H7 (cell line): Measurements from ENCODE around the gene GRAMD1B. TPM values are rescaled to one million over a fixed set of nuclear protein-coding genes. Genes with fewer than 3 reads are reported as not detected.
A peak's percentile ranks its signal among the peaks of the same experiment; 100 is the strongest.

Experiments used
- DNase-seq: peaks from one replicate; pipeline ENCODE4 v3.0.0; 2012
- H3K27me3 ChIP-seq: 2 replicates; pipeline ENCODE4 v1.6.0; 2011; ENCODE audit warnings: mild to moderate bottlenecking, low read length; ENCODE audit not compliant: control insufficient read depth, insufficient read depth
- H3K36me3 ChIP-seq: replicated peaks from 2 replicates; pipeline ENCODE4 v1.5.1; 2011; ENCODE audit warnings: low read length; ENCODE audit not compliant: control insufficient read depth, insufficient read depth
- H3K4me3 ChIP-seq: 2 replicates; pipeline ENCODE4 v1.5.1; 2011; ENCODE audit warnings: low read depth, mild to moderate bottlenecking, control low read depth, low read length, moderate library complexity; ENCODE audit not compliant: insufficient read depth
- total RNA-seq: library from RNA; depleted of rRNA; stranded (reverse); fragments of >200 nt; shearing (Covaris generic); gene quantifications from 2 replicates; pipeline ENCODE4 v1.2.3, GENCODE V29; 2014

GRAMD1B gene
- total RNA-seq, 1 experiment from 2014 or later, result 15.9 TPM

DNA sequence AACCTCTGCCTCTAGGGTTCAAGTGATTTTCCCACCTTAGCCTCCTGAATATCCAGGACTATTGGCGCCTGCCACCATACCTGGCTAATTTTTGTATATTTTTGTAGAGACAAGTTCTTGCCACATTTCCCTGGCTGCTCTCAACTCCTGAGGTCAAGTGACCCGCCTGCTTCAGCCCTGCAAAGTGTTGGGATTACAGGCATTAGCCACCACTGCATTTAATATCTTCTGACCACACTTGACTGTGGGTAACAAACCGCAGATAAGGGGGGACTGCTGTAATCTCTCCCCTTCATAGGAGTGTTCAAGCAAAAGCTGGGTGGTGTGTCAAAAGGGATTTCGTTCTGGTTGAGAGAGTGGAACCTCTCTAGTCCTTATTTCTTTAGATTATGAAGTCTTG is 53.4 kb downstream of the GRAMD1B start:
- Histone ChIP-seq H3K27me3 (no peaks in the 10 kb centered on the region), H3K4me3 (no peak overlapping the region), H3K36me3 (no peaks in the 10 kb centered on the region)
- no peak for DNase-seq

DNA sequence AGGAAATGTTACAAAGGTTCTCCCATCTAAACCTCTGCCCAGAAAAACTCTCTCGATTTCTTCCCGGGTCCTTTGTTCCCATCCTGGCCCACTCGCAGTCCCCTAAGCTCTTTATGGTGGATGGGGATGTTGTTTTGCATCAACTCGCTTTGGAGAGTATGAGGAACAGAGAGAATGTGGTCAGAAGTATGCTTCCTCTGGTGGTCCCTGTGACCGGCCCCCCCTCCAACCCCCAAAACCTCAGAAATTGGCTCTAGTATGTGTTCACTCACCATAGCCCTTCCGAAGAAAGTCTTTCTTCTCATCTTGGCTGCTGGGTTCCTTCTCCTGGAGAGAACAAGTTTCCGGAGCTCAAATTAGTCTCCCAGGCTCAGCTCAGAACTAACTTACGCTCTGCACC is 54.4 kb downstream of the GRAMD1B start:
- Histone ChIP-seq H3K4me3 (no peak overlapping the region), H3K27me3 (no peaks in the 10 kb centered on the region), H3K36me3 (no peaks in the 10 kb centered on the region)
- no peak for DNase-seq

DNA sequence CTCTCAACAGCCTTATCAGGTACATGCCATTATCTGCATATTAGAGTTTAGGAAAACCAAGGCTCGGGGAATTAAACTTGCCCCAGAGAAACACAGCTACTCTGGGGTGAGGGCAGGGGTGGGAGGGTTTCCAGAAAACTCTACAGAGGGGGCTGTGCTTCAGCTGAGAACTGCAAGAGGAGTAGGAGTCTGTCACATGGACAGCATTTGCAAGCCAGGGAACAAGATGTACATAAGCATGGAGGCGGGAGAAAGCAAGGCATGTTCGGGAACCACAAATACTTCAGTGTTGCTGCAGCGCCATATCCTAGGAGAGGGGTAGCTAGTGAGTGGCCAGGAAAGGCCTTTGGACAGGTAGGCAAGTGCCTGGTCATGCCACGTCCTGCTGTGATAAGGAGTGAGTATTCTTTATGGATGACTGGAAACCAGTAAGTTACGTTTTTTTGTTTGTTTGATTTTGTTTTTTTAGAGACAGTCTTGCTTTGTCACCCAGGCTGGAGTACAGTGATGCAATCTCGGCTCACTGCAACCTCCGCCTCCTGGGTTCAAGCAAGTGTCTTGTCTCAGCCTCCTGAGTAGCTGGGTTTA is 57.2 kb downstream of the GRAMD1B start:
- no peak for DNase-seq
- H3K27me3 ChIP-seq, result no peaks in the 10 kb centered on the region
- no peaks in the 10 kb centered on the region for H3K36me3 ChIP-seq
- H3K4me3 ChIP-seq, result no peak overlapping the region

DNA sequence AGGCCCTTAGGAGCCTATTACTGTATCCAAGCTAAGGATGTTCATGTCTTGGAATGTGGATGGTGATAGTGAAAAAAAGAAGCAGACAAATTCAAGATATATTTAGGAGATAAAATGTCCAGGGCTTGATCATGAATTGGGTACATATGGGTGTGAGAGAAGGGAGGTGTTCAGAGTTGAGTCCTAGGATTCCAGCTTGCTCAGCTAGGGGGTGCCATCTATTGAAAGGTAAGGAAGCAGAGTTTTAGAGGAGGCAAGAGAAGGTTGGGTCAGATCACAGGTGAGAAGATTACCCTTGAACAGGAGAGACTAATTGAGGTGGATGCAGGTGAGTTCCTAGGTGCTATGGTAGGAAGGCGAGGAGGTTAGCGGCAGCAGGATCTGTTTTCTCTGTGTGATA is 60.5 kb downstream of the GRAMD1B start:
- DNase-seq, result peak; percentile 34
- Histone ChIP-seq H3K27me3 (no peaks in the 10 kb centered on the region), H3K4me3 (no peak overlapping the region), H3K36me3 (no peaks in the 10 kb centered on the region)

DNA sequence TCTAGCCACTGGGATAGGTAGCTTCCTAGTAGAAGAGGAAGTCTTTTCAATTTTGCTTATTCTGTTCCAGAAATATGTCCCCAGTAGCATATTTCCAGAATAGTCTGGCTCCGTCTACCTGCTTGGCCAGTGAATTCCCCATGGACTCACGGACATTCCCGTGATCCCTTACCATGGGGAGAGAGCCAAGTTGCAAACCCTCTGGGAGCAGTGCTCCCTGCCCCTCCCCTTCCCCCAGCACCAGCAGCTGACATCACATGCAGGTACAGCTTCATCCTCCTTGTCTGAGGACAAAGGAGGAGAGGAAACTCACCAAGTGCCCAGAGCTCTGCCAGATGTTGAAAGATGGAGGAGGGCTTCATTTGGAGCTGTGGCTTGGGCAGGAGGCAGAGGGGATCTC is 61.2 kb downstream of the GRAMD1B start:
- Histone ChIP-seq H3K4me3 (no peak overlapping the region), H3K36me3 (no peaks in the 10 kb centered on the region), H3K27me3 (no peaks in the 10 kb centered on the region)
- no peak for DNase-seq

DNA sequence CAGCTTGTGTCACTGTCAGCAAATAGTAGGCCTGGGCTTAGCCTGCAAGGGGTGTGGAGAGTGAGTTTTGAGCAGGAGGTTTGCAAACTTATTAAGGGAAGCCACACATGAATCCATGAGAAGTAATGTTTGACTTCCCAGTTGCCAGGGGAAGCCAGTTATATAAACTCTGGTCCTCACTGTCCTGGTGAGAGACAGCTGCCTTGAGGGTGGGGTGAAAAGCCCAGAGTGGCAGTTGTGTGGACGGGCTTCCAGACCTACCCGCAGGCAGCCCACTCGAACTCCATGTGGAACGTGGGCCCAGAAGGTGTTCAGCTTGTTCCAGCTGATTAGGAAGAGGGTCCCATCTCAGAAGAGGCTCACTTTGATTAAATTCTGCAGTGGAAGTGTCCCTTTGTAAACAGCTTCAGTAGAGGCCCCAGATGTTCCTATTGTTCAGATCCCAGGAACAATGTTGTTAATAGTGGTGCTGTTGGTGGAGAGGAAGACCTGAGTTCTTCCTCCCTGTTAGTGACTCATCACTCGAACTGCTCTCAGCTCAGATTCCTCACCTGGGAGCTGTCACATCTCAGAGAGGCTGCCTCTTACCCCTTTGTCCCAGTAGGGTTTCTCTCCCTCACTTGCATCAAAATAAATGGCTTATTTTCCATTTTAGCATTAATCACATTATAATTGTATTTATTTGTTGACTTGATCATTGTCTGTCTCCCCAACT is 63.4 kb downstream of the GRAMD1B start:
- peak; percentile 53 for DNase-seq
- Histone ChIP-seq H3K36me3 (no peaks in the 10 kb centered on the region), H3K27me3 (no peaks in the 10 kb centered on the region), H3K4me3 (no peak overlapping the region)

DNA sequence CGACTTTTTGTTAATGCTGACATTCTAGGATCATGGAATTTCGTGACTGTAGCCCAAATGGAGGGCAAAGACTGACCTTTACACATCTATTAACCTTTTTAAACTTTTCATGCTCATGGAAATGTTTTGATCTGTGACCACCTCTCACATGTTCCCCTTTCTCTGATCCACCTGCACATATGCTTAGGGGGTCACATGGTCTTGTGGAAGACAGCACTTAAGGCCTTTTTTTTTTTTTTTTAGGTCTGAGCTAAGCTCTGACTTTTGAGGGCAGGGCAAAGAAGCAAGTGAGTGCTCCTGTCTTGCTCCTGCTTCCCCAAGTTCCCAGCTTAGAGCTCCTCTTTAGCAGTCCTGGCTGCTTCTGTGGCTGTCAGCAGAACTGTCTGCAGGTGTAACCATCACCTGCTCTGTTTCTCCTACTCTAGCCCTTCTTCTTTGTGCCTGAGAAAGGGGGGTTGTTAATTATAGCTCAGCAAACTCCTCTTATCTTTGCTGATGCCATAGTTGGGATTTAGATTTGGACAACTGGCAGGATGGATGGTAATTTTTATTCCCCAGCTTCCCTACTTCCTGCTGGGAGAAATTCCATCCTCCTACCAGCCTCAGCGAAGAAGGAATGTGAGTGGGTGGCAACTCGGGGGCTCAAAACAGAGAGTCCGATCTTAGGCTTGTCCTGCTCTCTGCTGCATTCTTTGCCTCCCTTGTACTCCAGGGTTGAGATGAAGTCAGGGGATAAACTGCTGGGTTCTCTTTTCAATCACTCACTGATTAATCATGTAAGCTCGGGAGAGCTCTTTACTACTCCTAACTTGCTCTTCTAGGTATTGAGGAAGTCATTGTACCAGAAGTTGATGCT is 64.4 kb downstream of the GRAMD1B start:
- peak; percentile 52 for DNase-seq
- Histone ChIP-seq H3K36me3 (no peaks in the 10 kb centered on the region), H3K27me3 (no peaks in the 10 kb centered on the region), H3K4me3 (no peak overlapping the region)

DNA sequence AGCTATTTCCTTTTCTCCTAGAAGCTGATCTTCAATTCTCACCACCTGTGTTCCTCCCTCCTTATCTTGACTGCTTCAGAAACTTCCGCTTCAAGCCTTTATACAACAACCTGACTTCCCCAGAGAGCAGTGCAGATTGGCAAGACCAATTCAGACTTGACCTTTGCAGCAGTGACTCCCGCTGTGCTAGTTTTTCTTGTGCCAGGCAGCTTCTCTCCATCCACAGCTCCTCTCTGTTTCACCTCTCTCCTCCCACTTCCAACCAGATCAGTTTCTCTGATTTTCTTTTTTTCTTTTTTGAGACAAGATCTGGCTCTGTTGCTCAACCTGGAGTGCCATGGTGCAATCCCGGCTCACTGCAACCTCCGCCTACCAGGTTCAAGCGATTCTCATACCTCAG is 74.3 kb downstream of the GRAMD1B start:
- Histone ChIP-seq H3K27me3 (no peaks in the 10 kb centered on the region), H3K4me3 (no peak overlapping the region), H3K36me3 (no peaks in the 10 kb centered on the region)
- no peak for DNase-seq

DNA sequence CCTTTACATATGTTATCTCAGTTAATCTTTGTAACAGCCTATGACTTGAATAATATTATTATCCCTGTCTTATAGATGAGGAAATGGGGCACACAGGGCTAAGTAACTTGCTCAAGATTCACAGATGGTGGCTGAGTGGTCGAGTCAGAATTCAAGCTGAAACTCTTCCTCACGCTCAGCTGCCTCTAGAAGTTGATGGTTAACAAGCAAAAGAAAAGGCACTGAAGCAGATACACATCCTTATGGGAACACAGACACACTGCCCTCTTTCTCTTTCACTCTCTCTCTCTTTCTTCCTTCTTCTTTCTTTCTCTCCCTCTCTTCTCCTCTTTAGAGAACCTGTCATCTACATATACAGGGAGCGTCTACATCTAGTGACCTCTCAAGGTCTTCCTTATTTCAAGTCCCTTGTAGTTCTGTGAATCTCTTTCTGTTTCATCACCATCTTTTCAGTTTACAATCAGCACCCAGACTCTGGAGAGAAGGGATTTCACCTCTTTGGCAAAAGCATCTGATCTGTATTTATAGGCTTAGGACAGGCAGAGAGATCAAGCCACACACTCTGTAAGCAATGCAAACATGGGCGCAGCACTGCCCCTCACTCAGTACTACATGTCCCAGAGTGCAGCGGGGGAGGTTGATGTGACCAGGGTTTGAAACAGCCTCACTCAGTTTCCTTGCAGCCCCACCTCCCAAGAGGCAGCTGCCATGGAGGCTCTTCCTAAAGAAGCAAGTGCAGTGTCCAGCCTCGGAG is 75.7 kb downstream of the GRAMD1B start:
- H3K36me3 ChIP-seq, result no peaks in the 10 kb centered on the region
- no peak overlapping the region for H3K4me3 ChIP-seq
- peak; percentile 69 for DNase-seq
- H3K27me3 ChIP-seq, result no peaks in the 10 kb centered on the region

DNA sequence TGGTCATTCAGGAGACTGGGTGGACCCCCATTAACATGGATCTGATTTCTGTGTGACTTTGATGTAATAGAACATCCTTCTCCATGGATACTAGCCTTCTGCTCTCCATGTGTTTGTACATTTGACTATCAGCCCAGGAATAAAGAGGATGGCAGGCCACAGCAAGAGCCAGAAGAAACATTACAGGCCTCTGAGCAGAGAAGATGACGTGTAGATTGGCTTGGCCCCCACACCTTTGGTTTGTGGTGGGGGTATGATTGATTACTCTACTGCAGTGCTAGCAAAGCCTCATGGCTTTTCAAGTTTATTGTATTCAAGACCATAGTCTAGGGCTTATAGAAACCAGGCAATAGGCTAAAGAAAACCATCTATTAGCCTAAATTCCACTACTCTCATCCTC is 77.0 kb downstream of the GRAMD1B start:
- no peaks in the 10 kb centered on the region for H3K27me3 ChIP-seq
- no peak for DNase-seq
- no peaks in the 10 kb centered on the region for H3K36me3 ChIP-seq
- no peak overlapping the region for H3K4me3 ChIP-seq

DNA sequence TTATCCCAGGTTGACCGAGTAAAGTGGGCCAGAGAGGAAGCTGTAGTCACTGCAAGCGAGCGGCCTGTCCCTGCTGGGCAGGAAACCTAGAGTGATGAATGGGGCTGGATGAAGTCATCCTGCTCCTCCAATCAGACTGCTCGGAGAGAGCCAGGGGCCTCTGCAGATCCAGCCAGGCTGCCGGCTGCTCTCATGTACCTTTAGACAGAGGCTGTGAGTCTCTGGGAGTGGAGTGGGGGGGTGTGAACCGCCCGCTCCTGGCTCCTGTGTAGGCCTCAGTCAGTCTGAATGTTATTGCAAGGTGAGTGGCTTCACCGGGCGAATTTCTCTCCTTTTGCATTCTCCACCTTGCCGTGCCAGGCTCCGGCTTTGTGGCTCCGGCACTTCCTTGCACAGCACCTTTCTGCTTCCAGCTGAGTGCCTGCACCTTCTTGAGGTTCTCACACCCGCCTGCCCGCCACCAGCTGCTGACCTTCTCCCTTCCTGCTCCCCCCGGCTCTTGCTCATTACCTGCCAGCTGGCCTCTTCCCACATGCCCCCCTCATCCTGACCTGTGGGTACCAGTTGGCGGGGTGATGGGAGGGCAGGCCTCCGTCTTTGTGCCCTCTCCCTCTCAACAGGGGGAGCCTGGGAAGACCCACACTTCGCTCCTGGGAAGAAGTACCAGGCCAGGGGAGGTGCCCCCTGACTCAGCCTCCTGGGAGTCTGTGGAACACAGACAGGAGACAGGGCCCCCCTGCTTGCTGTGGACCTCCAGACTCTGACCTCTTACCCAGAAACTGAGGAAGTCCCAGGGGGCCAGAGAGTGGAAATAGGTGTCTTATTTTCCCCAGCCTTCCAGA is 79.9 kb downstream of the GRAMD1B start:
- Histone ChIP-seq H3K27me3 (no peaks in the 10 kb centered on the region), H3K36me3 (no peaks in the 10 kb centered on the region), H3K4me3 (no peak overlapping the region)
- DNase-seq, result peak; percentile 81

DNA sequence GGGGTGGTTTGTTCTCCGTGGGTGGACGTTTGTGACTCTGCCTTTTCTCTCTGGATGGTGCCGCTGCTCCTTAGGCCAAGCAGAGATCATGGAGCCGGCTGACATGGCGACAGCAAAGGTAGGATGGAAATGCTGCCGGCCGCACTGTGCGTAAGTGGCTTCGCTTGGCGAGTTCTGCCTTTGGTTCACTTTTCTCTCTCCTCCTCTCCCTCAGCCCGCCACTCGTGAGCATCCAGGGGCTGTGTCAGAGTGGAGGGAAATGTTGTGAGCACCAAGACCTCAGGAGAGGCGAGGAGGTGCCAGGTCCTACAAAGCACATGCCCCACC is 80.5 kb downstream of the GRAMD1B start:
- Histone ChIP-seq H3K4me3 (no peak overlapping the region), H3K36me3 (no peaks in the 10 kb centered on the region), H3K27me3 (no peaks in the 10 kb centered on the region)
- no peak for DNase-seq

DNA sequence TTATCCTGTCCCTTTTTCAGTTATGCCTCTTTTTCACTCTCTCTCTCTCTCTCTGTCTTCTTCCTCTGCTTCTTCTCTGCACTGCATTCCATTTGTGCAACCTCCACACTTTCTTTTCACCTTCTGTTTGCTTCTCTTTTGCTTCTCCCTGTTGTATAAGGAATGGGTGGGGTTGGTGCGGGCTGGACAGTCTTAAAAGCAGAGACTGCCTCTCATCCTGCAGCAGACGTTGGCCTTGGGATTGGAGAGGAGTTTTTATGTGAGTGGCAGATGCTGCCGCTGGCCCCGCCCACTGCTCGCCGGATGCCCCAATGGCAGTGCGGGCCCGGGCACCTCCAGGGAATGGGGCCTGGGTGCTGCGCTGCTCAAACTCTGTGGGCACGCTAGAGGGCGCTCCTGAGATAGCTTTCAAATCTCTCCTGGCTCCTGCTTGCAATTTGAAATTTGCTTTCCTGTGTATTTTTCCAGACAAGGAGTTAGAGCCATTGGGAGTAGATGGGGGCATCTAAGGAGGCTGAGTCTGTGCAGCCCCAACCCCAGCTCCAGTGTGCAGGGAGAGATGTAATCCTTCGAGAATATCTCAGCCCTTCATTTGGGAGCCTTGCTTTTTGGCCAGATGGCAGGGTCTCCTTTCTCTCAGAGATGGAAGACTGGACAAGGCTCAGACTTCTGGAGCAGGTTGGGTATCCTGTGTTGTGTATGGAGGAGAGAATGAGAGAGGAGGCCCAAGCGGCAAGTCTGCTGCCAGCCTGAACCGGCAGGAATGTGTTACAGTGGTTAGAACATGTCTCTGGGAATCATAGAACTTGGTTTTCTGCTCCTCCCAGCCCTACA is 81.2 kb downstream of the GRAMD1B start:
- DNase-seq, result peak; percentile 95
- Histone ChIP-seq H3K4me3 (no peak overlapping the region), H3K36me3 (no peaks in the 10 kb centered on the region), H3K27me3 (no peaks in the 10 kb centered on the region)
